ENCODE measurements around the gene FIZ1.
A peak's percentile ranks its signal among the peaks of the same experiment; 100 is the strongest.

The FIZ1 gene

GRCh38 chr19:55599468-55599841 is at the start of gene FIZ1:
Gene FIZ1, minus strand, starts transcription at chr19:55599517. Its CDS starts 1,652 bp downstream, at chr19:55597865.
- peak; percentile 84 for ATAC-seq
- H3K36me3 Mint-ChIP-seq: peaks cover 51% of the 10 kb centered on the region
- peak within 1 kb of the TSS; percentile 96 for H3K27ac Mint-ChIP-seq

GRCh38 chr19:55648585-55649267 is 49.4 kb upstream of the FIZ1 start:
- no peak for ATAC-seq
- Mint-ChIP-seq H3K27me3 (no peaks in the 10 kb centered on the region), H3K4me1 (peaks cover 64% of the 10 kb centered on the region), H3K9me3 (no peaks in the 10 kb centered on the region), H3K27ac (peak overlapping the region; percentile 97), H3K4me3 (peak overlapping the region; percentile 95), H3K36me3 (peaks cover 61% of the 10 kb centered on the region)

More at GRCh38 chr19:55599468-55599841, at the start of gene FIZ1:
- Mint-ChIP-seq H3K27me3 (no peaks in the 10 kb centered on the region), H3K4me1 (peaks cover 31% of the 10 kb centered on the region), H3K9me3 (peaks cover 19% of the 10 kb centered on the region), H3K4me3 (peak within 1 kb of the TSS; percentile 88)

- Mint-ChIP-seq H3K9me3 (no peaks in the 10 kb centered on the region), H3K4me1 (peaks cover 72% of the 10 kb centered on the region), H3K36me3 (peaks cover 65% of the 10 kb centered on the region), H3K27me3 (no peaks in the 10 kb centered on the region), H3K27ac (peak within 1 kb of the TSS; percentile 97), H3K4me3 (peak within 1 kb of the TSS; percentile 96)
- peak; percentile 48 for ATAC-seq
Measured at GRCh38 chr19:55647732-55648584, 48.6 kb upstream of the FIZ1 start, which contains the start of gene CCDC106. Gene CCDC106, plus strand, starts transcription at chr19:55648212. Its CDS starts 835 bp downstream, at chr19:55649047.

- H3K36me3 Mint-ChIP-seq: peaks cover 63% of the 10 kb centered on the region
- H3K4me1 Mint-ChIP-seq: peaks cover 73% of the 10 kb centered on the region
- peak overlapping the region; percentile 97 for H3K27ac Mint-ChIP-seq
- H3K4me3 Mint-ChIP-seq: peak overlapping the region; percentile 96
- no peaks in the 10 kb centered on the region for H3K27me3 Mint-ChIP-seq
- ATAC-seq: peak; percentile 9
- no peaks in the 10 kb centered on the region for H3K9me3 Mint-ChIP-seq
Measured at GRCh38 chr19:55646889-55647731, 47.8 kb upstream of the FIZ1 start.

- Mint-ChIP-seq H3K36me3 (peaks cover 49% of the 10 kb centered on the region), H3K4me3 (peak overlapping the region; percentile 88), H3K27me3 (no peaks in the 10 kb centered on the region), H3K27ac (peak overlapping the region; percentile 98), H3K9me3 (no peaks in the 10 kb centered on the region), H3K4me1 (peaks cover 73% of the 10 kb centered on the region)
- no peak for ATAC-seq
Measured at GRCh38 chr19:55645512-55645881, 46.2 kb upstream of the FIZ1 start.

GRCh38 chr19:55644842-55645511 is 45.7 kb upstream of the FIZ1 start:
- H3K27me3 Mint-ChIP-seq: no peaks in the 10 kb centered on the region
- H3K36me3 Mint-ChIP-seq: peaks cover 44% of the 10 kb centered on the region
- peak overlapping the region; percentile 98 for H3K27ac Mint-ChIP-seq
- peaks cover 73% of the 10 kb centered on the region for H3K4me1 Mint-ChIP-seq
- ATAC-seq: no peak
- no peaks in the 10 kb centered on the region for H3K9me3 Mint-ChIP-seq
- peak overlapping the region; percentile 88 for H3K4me3 Mint-ChIP-seq

- Mint-ChIP-seq H3K27me3 (no peaks in the 10 kb centered on the region), H3K4me1 (peaks cover 67% of the 10 kb centered on the region), H3K36me3 (peaks cover 38% of the 10 kb centered on the region)
Measured at GRCh38 chr19:55644191-55644833, 45.0 kb upstream of the FIZ1 start.

GRCh38 chr19:55643887-55644176 is 44.5 kb upstream of the FIZ1 start:
- Mint-ChIP-seq H3K4me3 (peak overlapping the region; percentile 88), H3K36me3 (peaks cover 38% of the 10 kb centered on the region), H3K4me1 (peaks cover 62% of the 10 kb centered on the region), H3K27ac (peak overlapping the region; percentile 98), H3K9me3 (no peaks in the 10 kb centered on the region), H3K27me3 (no peaks in the 10 kb centered on the region)
- no peak for ATAC-seq

More at GRCh38 chr19:55644191-55644833, 45.0 kb upstream of the FIZ1 start:
- H3K27ac Mint-ChIP-seq: peak overlapping the region; percentile 98
- H3K9me3 Mint-ChIP-seq: no peaks in the 10 kb centered on the region
- no peak for ATAC-seq
- peak overlapping the region; percentile 88 for H3K4me3 Mint-ChIP-seq

- H3K36me3 Mint-ChIP-seq: peaks cover 37% of the 10 kb centered on the region
- peak within 1 kb of the TSS; percentile 98 for H3K27ac Mint-ChIP-seq
- H3K4me1 Mint-ChIP-seq: peaks cover 58% of the 10 kb centered on the region
- ATAC-seq: peak; percentile 65
- no peaks in the 10 kb centered on the region for H3K27me3 Mint-ChIP-seq
- peak within 1 kb of the TSS; percentile 88 for H3K4me3 Mint-ChIP-seq
- H3K9me3 Mint-ChIP-seq: no peaks in the 10 kb centered on the region
Measured at GRCh38 chr19:55643003-55643886, 43.9 kb upstream of the FIZ1 start, which contains the start of gene ZNF581. Gene ZNF581, plus strand, starts transcription at chr19:55643649. Its CDS starts 923 bp downstream, at chr19:55644572.

- peaks cover 64% of the 10 kb centered on the region for H3K4me1 Mint-ChIP-seq
- H3K9me3 Mint-ChIP-seq: no peaks in the 10 kb centered on the region
- peak; percentile 37 for ATAC-seq
- peak overlapping the region; percentile 98 for H3K27ac Mint-ChIP-seq
- H3K27me3 Mint-ChIP-seq: no peaks in the 10 kb centered on the region
- peaks cover 44% of the 10 kb centered on the region for H3K36me3 Mint-ChIP-seq
- H3K4me3 Mint-ChIP-seq: peak overlapping the region; percentile 88
Measured at GRCh38 chr19:55642153-55643002, 43.1 kb upstream of the FIZ1 start.

GRCh38 chr19:55641426-55642152 is 42.3 kb upstream of the FIZ1 start:
- peak overlapping the region; percentile 88 for H3K4me3 Mint-ChIP-seq
- H3K36me3 Mint-ChIP-seq: peaks cover 41% of the 10 kb centered on the region
- no peak for ATAC-seq
- H3K27me3 Mint-ChIP-seq: no peaks in the 10 kb centered on the region
- H3K27ac Mint-ChIP-seq: peak overlapping the region; percentile 98
- H3K9me3 Mint-ChIP-seq: no peaks in the 10 kb centered on the region
- peaks cover 64% of the 10 kb centered on the region for H3K4me1 Mint-ChIP-seq
